Neuronal stem cell (in vitro differentiated cells): ENCODE data around the gene HDAC4.

ENCODE experiments used
- DNase-seq: peaks from one replicate; pipeline ENCODE4 v3.0.0-alpha.2; 2013; ENCODE audit warnings: low spot score
- H2AFZ ChIP-seq: one replicate; pipeline ENCODE4 v1.6.1; 2013; ENCODE audit warnings: mild to moderate bottlenecking, low read length, inconsistent platforms
- H2AK5ac ChIP-seq: 2 replicates; pipeline ENCODE4 v1.6.1; 2013; ENCODE audit warnings: low read depth, mild to moderate bottlenecking, inconsistent platforms, low read length, moderate library complexity, mixed read lengths
- H2BK120ac ChIP-seq: 2 replicates; pipeline ENCODE4 v1.6.1; 2013; ENCODE audit warnings: low read depth, mild to moderate bottlenecking, inconsistent platforms, low read length, moderate library complexity, mixed read lengths
- H2BK12ac ChIP-seq: one replicate; pipeline ENCODE4 v1.6.1; 2013; ENCODE audit warnings: low read length, inconsistent platforms
- H2BK15ac ChIP-seq: 2 replicates; pipeline ENCODE4 v1.6.1; 2013; ENCODE audit warnings: mild to moderate bottlenecking, low read length, inconsistent platforms, mixed read lengths
- H2BK5ac ChIP-seq: one replicate; pipeline ENCODE4 v1.6.1; 2013; ENCODE audit warnings: inconsistent platforms, mild to moderate bottlenecking, low read length, moderate library complexity
- H3K14ac ChIP-seq: one replicate; pipeline ENCODE4 v1.6.1; 2013; ENCODE audit warnings: low read length, inconsistent platforms
- H3K18ac ChIP-seq: 2 replicates; pipeline ENCODE4 v1.6.1; 2013; ENCODE audit warnings: low read length, inconsistent platforms
- H3K23ac ChIP-seq: 2 replicates; pipeline ENCODE4 v1.6.1; 2013; ENCODE audit warnings: low read depth, mild to moderate bottlenecking, mixed read lengths, low read length, inconsistent platforms; ENCODE audit not compliant: poor library complexity
- H3K27ac ChIP-seq: replicated peaks from 3 replicates; pipeline ENCODE4 v1.5.1; 2013; ENCODE audit warnings: low read length, inconsistent platforms
- H3K27me3 ChIP-seq, 3 experiments: 2 replicates each; pipeline ENCODE4 v1.6.1; 2013; ENCODE audit warnings: low read length in 3 of 3, mild to moderate bottlenecking in 2 of 3, inconsistent platforms in 1 of 3, low read depth in 1 of 3, mixed read lengths in 1 of 3, moderate library complexity in 1 of 3; ENCODE audit not compliant: control insufficient read depth in 3 of 3, insufficient read depth in 3 of 3
- H3K36me3 ChIP-seq, 2 donors: replicated peaks in 1 of 2; 2 replicates each; pipeline ENCODE4 v1.6.1; 2013; ENCODE audit warnings: low read length in 2 of 2; ENCODE audit not compliant: control insufficient read depth in 2 of 2, insufficient read depth in 2 of 2
- H3K4ac ChIP-seq: 2 replicates; pipeline ENCODE4 v1.6.1; 2013; ENCODE audit warnings: inconsistent platforms, mild to moderate bottlenecking, low read length, moderate library complexity
- H3K4me1 ChIP-seq, 2 donors: 1 replicate in 1 of 2; 2 replicates in 1 of 2; pipeline ENCODE4 v1.6.1; 2013; ENCODE audit warnings: low read length in 2 of 2, low read depth in 1 of 2; ENCODE audit not compliant: control insufficient read depth in 2 of 2, insufficient read depth in 1 of 2
- H3K4me2 ChIP-seq: one replicate; pipeline ENCODE4 v1.6.1; 2013; ENCODE audit warnings: mild to moderate bottlenecking, low read length, inconsistent platforms; ENCODE audit not compliant: insufficient read depth, poor library complexity, severe bottlenecking
- H3K4me3 ChIP-seq, 2 donors: 2 replicates each; pipeline ENCODE4 v1.5.1; 2013; ENCODE audit warnings: low read length in 2 of 2, mild to moderate bottlenecking in 2 of 2, inconsistent platforms in 1 of 2, moderate library complexity in 1 of 2
- H3K79me1 ChIP-seq: one replicate; pipeline ENCODE4 v1.6.1; 2013; ENCODE audit warnings: low read depth, mild to moderate bottlenecking, inconsistent platforms, low read length, moderate library complexity
- H3K9ac ChIP-seq: one replicate; pipeline ENCODE4 v1.6.1; 2013; ENCODE audit warnings: mild to moderate bottlenecking, low read depth, low read length, inconsistent platforms; ENCODE audit not compliant: poor library complexity
- H3K9me3 ChIP-seq, 2 donors: replicated peaks in 1 of 2; 2 replicates each; pipeline versions ENCODE3 to v1.6.1; 2013; ENCODE audit warnings: low read length in 2 of 2, mild to moderate bottlenecking in 2 of 2, inconsistent platforms in 1 of 2, low read depth in 1 of 2, mixed read lengths in 1 of 2, moderate library complexity in 1 of 2; ENCODE audit not compliant: control insufficient read depth in 2 of 2, insufficient read depth in 1 of 2
- H4K8ac ChIP-seq: one replicate; pipeline ENCODE4 v1.6.1; 2013; ENCODE audit warnings: low read depth, mild to moderate bottlenecking, inconsistent platforms, low read length, moderate library complexity
- H4K91ac ChIP-seq: one replicate; pipeline ENCODE4 v1.6.1; 2013; ENCODE audit warnings: low read length, low read depth, mild to moderate bottlenecking, inconsistent platforms; ENCODE audit not compliant: poor library complexity
- WGBS, 2 donors: extraction: QIAGEN DNeasy Blood & Tissue Kit; methylation state at CpG; one replicate each; pipeline ENCODE4 v1.1.7; 2013; ENCODE audit warnings: missing lambda C conversion rate in 2 of 2, mixed read lengths in 1 of 2; ENCODE audit not compliant: insufficient read length in 2 of 2, insufficient replicate concordance in 1 of 2; ENCODE audit errors: extremely low coverage in 2 of 2; 5-methylcytosine and 5-hydroxymethylcytosine counted together

The HDAC4 gene

GRCh38 chr2:239152916-239153305 is 247.9 kb downstream of the HDAC4 start:
- Histone ChIP-seq H3K4me1 (peaks cover 0 to under 1% of the 10 kb centered on the region in 2 donors), H3K9me3 (no peaks in the 10 kb centered on the region), H2AK5ac (no peak overlapping the region), H3K4me3 (no peak overlapping the region), H3K4ac (no peak overlapping the region), H2AFZ (no peak overlapping the region), H3K36me3 (peaks cover 20 to 76% of the 10 kb centered on the region in 2 donors), H2BK120ac (no peak overlapping the region), H3K79me1 (peaks cover 9% of the 10 kb centered on the region), H2BK12ac (no peak overlapping the region), H2BK5ac (no peak overlapping the region), H3K4me2 (no peak overlapping the region), H4K91ac (no peak overlapping the region), H3K23ac (no peak overlapping the region), H3K14ac (no peak overlapping the region), H3K27ac (no peak overlapping the region), H2BK15ac (no peak overlapping the region), H4K8ac (no peak overlapping the region), H3K18ac (no peak overlapping the region), H3K27me3 (no peaks in the 10 kb centered on the region), H3K9ac (no peak overlapping the region)
- DNase-seq = no peak
- no CpG with 5 or more reads among the region's 7 CpGs for whole genome bisulfite sequencing, 2 donors

DNA sequence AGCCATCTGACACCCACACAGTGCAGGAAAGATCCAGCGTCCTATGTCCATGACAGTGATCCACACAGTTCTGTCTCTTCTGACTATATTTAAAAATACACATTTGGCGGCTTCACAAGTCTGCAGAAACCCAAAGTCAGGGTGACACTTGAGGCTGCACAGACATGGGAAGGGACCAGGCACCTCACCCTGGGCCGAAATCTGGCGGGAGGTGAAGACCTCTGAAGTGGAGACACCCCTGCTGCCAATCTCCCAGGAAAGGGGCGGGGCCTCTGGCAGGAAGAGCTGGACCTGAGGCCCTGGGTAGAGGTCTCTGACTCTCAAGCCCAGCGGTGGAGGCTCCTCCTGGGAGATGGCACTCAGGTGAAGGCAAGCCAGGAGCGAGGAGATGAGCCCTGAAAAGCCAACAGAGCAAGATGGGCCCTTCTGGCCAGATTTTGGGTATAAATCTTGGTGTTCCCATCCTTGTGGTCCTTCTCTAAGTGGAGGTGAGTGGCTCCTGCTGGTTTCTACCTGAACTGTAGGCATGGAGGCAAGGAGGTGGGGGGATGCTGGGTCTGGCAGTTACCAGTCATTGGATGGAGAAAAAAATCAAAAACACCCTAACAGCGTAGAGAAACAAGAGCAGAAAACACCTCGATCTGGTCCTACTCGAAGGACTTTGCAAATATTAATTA is 248.4 kb downstream of the HDAC4 start:
- no peak overlapping the region for H2AFZ ChIP-seq
- no peak overlapping the region for H2BK120ac ChIP-seq
- no peak overlapping the region for H3K14ac ChIP-seq
- H3K4me1 ChIP-seq = no peaks in the 10 kb centered on the region
- no peaks in the 10 kb centered on the region for H3K9me3 ChIP-seq
- H2BK12ac ChIP-seq = no peak overlapping the region
- H2AK5ac ChIP-seq = no peak overlapping the region
- no peak overlapping the region for H3K4me2 ChIP-seq
- no peak for DNase-seq
- H3K9ac ChIP-seq = no peak overlapping the region
- H3K4me3 ChIP-seq = no peak overlapping the region
- WGBS, 2 donors = no CpG with 5 or more reads among the region's 10 CpGs
- H2BK15ac ChIP-seq = no peak overlapping the region
- no peak overlapping the region for H3K4ac ChIP-seq
- no peak overlapping the region for H4K91ac ChIP-seq
- no peak overlapping the region for H3K27ac ChIP-seq
- H3K27me3 ChIP-seq = no peaks in the 10 kb centered on the region
- H2BK5ac ChIP-seq = no peak overlapping the region
- H3K18ac ChIP-seq = no peak overlapping the region
- no peak overlapping the region for H3K23ac ChIP-seq
- peaks cover 20 to 81% of the 10 kb centered on the region in 2 donors for H3K36me3 ChIP-seq
- H4K8ac ChIP-seq = no peak overlapping the region
- H3K79me1 ChIP-seq = peaks cover 8% of the 10 kb centered on the region

DNA sequence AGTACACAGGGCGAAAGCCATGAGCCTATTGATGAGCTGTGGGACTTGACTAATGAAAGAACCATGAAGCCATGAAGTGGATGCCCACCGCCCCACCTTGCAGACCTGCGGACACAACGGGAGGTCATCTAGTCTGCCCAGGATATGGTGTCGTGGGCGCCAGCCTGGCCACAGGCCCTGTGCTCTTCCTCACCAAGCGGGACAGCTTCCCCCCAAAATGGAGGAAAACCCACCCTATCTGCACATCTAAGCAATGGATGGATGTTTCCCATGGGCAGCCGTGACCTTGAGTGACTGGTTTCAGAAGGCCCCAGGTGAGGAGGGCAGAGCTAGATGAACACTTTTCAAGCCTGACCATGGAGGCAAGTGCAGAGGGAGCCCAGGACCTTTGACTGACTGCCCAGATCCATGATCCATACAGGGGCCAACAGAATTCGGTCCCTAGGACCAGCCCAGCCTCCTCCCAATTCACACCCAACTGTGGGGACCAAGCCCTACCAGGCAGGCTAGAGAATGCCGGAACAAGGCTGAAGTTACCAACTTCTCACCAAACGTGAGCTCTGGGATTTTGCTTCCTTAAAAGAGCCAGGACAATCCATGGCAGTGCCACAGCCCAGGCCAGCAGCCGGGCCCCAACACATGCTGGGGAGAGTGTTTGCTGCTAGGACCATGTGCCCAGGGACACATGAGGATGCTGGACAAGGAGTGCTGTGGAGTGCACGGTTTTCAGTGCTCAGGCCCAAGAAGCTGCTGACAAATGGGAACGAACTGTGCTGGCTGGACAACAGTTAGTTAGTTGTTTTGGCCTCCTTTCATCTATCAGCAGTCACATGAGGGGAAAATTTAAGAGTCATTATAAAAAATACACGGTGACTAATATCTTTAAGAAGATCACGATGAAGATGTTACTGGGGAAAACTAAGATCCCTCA is 249.4 kb downstream of the HDAC4 start:
- no peaks in the 10 kb centered on the region for H3K4me1 ChIP-seq
- peak overlapping the region; percentile 18 for H3K23ac ChIP-seq
- WGBS, 2 donors = no CpG with 5 or more reads among the region's 16 CpGs

More for the DNA sequence above, 249.4 kb downstream of the HDAC4 start:
- H3K4ac ChIP-seq = no peak overlapping the region
- DNase-seq = no peak
- H4K8ac ChIP-seq = no peak overlapping the region
- H3K27me3 ChIP-seq = no peaks in the 10 kb centered on the region
- H3K79me1 ChIP-seq = peaks cover 8% of the 10 kb centered on the region
- no peak overlapping the region for H2BK15ac ChIP-seq
- no peak overlapping the region for H2AFZ ChIP-seq
- peaks cover 20 to 76% of the 10 kb centered on the region in 2 donors for H3K36me3 ChIP-seq
- H3K4me3 ChIP-seq = peak overlapping the region in 1 of 2 donors; percentile 8
- H3K18ac ChIP-seq = peak overlapping the region; percentile 45
- H3K9me3 ChIP-seq = no peaks in the 10 kb centered on the region
- H3K27ac ChIP-seq = no peak overlapping the region
- H2AK5ac ChIP-seq = no peak overlapping the region
- H4K91ac ChIP-seq = no peak overlapping the region
- peak overlapping the region; percentile 50 for H3K14ac ChIP-seq
- H3K4me2 ChIP-seq = no peak overlapping the region
- no peak overlapping the region for H2BK12ac ChIP-seq
- H2BK5ac ChIP-seq = peak overlapping the region; percentile 48
- H2BK120ac ChIP-seq = no peak overlapping the region
- H3K9ac ChIP-seq = no peak overlapping the region
